GM18498 (cell line): ENCODE results near the gene RADIL.

Source experiments
- ATAC-seq: cut with Tn5 transposase; IDR thresholded peaks from one replicate; pipeline ENCODE4 v1.9.1; 2021; ENCODE audit warnings: mild to moderate bottlenecking, moderate library complexity; ENCODE audit not compliant: unreplicated experiment

Gene RADIL

DNA sequence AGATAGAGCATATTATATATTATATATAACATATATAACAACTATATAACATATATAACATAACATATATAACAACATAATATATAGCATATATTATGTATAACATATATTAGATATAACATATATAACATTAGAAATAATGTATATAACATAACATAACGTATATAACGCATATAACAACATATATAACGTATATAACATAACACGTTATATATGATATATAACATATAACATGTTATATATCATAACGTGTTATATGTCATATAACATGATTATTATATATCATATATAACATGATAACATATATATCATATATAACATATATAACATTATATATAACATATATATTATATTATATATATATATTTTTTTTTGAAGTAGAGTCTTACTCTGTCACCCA, 104.4 kb downstream of the RADIL start:
- no peak for ATAC-seq

DNA sequence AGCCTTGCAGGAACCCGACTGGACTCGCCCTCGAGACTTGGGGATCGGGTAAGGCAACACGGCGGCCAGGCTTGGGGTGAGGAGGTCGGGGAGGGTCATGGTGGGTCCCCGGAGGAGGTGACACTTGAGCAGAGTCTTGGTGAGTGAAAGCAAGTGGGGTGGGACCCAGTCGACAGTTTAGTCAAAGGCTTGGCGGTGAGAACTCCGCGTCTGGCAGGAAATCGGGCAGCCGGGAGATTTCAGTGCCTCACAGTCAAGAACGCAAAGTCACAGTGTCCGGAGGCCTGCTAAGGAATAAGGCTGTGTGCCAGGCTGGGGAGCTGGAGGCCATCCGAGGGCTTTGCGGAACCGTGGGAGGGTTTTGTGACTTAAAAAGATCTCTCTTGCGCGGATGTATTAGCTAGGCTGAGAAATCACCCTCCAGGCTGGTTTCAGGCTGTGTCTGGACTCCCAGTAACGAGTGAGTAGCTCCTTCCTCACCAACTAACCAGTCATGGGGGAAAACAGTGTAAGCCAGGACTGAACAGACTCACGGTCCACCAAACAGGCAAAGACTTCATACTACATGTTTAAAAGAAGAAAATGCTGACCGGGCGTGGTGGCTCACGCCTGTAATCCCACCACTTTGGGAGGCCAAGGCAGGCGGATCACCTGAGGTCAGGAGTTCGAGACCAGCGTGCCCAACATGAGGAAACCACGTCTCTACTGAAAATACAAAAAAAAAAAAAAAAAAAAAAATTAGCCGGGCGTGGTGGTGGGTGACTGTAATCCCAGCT, 107.5 kb downstream of the RADIL start:
- ATAC-seq, result no peak

DNA sequence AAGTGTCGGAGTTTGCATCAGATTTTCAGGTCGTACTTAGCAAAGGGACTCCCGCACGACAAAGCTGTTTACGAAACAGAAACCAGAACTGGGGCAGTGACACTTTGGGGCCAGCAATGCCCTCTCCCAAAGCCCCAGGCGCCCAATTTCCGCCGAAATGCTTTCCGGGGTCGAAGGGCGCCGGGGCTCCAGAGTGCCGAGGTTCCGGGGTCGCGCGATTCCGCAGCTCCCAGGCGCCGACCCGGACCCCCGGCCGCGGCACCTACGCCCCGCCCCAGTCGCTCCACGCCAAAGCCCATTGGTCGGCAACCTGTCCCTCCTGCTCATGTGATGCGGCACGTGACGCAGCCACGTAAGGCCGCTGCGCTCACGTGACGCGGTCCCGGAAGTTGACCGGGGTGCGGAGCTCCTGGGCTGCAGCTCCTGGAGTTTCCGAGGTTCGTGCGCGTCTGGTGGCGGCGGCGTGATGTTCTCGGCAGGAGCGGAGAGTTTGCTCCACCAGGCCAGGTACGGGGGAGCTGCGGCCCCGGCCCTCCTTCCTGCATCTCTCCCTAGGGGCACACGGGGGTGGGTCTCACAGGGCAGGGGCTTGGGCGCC, 108.2 kb downstream of the RADIL start, which contains the start of gene AP5Z1:
Gene AP5Z1, plus strand, starts transcription at position 374 of the 598 bp plus-strand sequence. Its CDS starts 93 bp downstream, at position 467.
- peak; percentile 91 for ATAC-seq

DNA sequence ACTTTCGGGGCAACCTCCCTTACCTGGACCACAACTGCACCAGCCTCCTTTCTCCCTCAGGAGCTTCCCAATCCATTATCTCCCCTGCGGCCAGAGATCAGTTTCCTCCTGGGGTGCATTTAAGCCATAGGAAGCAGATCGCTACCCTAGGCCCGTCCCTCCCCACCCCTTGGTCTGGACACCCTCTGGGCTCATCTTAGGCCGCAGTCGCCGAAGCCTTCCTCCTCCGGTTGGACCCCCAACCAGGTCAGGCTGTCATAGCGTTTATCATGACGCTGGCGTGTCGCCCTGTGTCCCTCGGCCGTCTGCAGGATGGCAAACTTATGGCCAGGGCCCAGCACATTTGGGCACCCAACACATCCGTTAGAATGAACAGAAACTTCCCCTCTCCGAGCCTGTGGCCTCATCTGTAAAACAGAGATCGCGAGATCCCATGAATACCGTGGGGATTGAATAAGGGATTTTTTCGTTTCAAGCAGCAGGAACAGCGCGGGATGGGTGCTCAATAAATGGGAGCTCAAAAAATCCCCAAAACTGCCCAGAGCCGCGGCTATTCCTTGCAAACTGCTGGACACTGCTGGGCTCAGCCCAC, 108.8 kb downstream of the RADIL start:
- ATAC-seq, result peak; percentile 33

DNA sequence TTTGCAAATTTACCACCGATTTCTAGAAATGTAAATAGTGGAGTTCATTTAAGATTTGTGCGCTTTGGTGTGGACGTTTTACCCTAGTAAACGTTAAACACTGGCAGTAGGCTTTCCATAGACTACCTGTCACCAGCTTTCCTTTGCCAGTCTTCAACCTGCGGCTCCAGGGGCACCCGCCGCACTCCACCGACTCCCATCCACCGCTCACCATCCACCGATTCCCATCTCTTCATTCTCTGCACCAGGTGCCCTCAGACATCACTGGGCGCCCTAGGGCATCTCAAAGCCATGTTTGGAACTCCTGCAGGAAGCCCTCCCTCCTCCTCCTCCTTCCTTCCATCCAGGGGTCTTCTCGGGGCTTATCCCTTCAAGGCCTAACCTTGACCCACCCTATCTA, 109.5 kb downstream of the RADIL start:
- ATAC-seq, result no peak

DNA sequence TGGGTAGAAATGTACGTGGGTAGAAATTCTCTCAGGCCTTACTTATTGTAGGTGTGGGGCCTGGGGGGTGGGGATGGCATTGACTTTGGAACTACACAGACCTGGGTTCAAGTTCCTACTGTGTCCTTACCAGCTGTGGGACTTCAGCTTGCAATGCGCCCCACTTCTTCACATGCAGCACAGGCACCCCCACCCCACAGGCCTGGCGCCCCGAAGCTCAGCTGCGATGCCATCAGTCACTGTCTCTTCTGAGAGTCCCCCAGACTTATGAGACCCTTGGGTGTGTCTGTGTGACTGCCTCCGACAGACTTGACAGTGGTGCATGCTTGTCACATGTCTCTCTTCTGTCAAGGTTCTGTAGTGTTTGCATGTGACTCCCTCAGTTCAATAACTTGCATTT, 111.2 kb downstream of the RADIL start:
- ATAC-seq, result no peak

DNA sequence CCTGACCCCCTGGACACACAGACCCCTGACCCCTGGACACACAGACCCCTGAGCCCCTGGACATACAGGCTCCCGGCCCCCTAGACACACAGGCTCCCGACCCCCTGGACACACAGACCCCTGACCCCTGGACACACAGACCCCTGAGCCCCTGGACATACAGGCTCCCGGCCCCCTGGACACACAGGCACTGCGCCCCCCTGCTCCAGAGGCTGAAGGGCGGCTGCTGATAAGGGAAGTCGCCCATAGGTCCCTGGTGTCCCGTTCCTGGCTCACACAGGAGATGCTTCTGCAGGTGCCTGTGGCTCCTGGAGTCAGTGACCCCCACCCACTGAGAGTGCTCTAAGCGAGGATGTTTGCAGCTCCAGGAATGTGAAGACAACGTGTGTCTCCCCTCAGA, 111.8 kb downstream of the RADIL start:
- ATAC-seq, result no peak

DNA sequence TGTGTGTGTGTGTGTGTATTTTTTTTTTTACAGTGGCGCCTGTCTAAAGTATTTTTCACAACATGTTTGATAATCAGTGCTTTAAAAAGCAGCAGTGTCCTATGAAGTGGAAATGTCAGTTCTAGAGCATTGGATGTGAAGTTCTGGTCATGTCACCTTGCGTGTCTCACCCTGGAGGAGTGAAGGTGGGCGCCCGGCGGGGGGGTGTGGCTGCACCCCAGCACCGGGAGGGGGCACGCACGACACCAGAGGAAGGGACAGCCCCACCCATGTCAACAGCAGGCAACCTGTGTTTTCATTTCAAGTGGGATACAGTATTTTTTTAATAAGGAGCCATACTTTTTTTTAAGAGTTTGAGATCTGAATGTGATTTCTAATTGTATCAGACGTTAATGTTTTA, 112.6 kb downstream of the RADIL start:
- no peak for ATAC-seq

DNA sequence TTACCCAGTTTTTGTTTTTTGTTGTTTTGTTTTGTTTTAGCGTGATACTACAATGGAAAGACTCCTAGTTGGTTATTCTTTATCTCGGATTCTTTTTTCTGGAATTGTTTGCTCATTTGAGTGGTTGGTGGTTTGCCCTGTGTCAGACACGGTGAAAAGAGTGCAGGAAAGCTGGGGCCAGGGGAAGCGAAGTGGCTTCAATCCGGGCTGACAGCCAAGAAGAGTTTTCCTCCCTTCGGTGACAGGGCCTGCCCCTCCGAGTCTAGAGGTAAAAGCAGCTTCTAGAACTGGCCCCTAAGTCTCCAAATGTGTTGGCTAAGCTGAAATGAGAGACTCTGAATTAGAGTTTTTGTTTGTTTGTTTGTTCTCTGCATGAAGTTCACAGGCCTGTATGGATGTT, 113.8 kb downstream of the RADIL start:
- ATAC-seq, result no peak

DNA sequence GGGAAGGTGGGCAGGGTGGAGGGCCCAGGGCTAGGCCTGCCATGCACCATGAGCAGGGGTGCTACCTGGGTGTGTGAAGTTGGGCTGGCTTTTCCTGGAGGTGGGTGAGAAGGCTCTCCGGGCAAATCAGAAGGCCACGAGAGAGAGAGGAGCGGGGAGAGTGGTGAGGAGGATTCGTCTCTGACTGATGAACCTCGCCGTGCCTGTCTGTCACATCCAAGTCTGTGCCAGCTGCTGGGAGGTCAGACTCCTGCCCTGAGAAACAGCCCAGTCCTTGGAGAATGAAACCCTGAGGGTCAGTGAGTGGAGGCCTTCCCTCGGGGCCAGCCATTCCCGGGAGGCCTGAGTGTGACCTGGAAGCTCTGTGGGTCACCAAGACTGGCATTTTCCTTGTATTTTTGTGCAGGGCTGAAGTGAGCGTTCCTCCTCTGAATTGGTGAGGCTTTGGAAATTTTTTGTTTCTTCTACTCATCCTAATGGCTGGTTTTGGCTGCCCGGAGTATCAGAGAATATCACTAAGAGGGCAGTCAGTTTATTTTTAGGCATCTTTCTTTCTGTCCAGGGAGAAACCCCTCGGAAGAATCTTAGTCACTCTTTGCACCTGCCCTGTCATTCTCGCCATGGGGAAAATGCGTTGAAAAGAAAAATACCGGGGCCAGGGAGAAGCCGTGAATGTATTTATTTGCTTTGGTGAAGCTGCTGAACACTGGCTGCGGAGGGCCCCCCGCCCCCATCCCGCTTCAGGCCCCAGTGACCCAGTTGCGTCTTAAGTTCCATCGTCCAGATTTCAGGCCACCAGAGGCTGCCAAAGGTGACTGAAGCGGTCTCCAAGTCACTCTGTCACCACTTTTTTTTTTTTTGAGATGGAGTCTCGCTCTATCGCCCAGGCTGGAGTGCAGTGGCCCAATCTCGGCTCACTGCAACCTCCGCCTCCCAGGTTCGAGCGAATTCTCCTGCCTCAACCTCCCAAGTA, 114.6 kb downstream of the RADIL start:
- no peak for ATAC-seq

DNA sequence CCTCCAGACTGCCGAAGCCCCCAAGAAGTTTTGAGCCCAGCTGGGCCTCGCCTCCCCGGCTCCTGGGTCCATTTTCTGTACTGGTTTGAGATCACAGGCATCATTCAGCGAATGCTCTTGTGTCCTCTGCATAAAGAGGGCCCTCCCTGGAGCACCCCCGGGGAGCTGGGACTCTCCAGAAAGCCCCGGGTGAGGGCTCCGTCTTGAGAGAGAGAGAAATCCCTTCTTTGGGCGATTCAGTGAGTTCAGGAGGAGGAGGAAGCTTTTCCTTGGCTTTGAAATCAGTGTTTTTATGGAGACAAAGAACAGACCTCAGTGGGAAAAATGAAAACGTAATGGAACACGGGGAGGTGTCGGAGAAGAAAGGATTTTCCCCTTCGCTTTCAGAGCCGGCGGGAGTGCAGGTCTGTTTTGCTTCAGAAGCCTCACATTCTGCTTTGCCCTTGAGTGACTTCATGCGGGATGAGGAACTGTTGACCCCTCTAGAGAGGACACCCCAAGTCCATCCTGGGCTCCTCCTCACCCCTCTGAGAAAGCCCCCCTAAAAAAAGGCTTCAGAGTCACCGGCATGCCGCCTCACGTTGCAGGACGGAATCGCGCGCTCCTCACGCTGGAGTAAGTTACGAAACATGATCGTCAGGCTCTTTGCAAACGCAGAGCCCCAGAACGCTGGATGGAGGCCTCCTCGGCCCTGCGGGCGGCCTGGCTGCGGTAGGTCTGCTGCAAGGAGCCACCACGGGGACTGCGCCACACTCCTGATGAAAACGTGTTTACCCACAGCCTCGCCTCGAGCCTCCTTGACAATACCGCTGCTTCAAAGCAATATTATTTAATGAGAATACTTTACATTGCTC, 116.6 kb downstream of the RADIL start:
- no peak for ATAC-seq

DNA sequence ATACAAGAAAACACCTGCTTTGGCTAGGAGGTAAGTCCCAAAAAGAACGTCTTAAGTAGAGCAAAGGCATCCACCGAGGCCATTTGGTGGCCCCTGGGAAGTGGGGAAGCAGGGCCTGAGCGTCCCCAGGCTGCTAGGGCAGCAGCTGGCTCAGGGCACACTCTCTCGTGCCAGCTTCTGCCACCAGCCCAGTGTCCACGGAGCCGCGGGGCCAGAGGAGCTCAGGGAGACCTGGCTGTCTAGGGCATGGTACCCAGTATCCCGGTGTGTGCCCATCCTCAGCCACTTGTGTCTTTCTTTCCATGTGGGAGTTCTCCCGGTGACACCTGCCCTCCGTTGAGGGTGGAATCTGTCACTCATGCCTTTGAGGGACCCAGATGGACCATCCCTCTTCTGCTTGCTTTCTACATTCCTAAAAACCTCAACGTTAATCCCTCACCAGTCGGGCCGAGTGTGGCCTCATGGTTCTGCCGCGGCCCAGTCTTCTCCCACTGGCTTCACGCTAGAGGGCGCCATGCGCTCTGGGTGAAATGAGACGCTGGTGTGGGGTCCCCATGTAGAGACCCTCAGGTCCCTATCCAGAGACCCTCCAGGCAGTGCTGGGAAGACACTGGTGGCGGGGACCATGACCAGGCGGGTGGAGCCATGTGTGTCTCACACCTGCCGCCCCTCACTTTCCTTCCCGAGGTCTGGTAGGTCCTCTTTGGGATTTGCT, 117.6 kb downstream of the RADIL start:
- ATAC-seq, result no peak

DNA sequence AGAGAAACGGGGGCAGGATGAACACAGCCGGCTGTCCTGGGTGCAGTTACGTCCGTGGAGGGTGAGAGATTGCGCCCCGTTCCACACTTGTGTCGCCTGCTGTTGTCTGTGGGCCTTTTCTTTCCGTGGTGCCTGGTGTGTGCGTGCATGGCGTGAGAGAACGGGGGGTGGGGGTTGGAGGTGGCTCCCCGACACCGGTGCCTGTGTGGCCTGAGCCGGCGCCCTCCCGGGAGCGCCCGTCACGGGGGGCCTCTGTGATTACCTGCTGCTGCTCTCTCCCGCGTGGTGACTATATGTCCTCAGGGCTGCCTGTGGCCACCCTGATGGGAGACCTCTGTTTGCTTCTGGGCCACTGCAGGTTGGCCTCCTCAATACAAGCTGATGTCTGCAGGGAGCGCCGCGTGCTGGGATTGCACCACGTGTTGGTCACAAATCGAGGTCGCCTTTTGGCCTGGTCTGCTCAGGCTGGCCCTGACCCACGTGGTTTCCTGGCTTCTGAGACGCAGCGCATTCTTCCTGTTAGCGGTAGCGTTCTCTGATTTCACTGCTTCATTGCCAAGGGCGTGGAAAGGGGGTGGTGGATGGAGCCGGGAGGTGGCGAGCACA, 119.0 kb downstream of the RADIL start:
- no peak for ATAC-seq

DNA sequence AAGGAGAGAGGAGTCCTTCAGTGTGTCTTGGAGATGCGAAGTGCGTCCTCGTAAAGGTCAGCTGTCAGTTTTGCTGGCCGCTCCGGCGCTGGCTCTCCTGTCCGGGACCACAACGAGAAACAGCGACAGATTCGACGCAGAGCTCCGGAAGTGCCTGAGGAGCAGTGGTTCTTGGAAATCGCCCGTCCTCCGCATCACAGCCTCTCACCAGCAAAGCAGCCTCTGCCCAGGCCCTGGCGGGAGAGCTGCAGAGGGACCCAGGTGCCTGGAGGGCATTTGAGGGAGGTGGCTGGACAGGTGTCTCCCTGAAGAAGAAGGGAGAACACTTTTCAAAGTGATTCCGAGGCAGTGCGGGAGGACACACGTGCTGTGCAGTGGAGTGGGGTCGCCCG, 119.7 kb downstream of the RADIL start:
- ATAC-seq, result no peak

DNA sequence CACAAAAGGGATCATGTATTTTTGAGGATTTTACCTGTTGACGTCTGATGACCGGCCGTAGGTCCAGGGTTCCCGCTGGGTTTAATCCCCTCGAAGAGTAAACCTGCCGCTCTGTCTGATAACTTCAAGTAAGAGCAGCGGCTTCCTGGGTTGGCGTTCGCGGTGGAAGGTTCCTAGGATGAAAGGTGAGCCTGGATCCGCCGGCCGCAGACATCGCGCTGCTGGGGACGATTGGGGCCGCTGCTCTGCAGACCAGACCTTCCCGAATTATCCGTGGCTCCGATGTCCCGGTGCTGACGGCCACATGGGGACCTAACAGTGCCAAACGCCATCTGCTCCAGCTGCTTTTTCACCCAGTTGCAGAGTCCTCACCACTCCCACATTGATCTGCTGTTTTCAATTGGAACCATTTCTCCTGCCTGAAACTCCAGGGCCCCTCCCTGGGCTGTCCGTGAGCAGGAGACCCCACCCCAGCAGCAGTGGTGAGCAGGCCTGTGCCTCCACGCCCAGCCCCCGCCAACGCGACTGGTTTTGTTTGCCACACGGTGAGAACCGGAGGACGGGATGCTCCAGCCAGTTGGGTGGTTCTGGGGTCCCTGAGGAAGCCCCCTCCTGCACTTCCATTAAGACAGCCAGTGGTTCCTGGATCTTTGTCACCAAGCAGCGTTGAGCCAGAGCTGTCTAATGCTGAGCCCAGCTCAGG, 120.3 kb downstream of the RADIL start:
- ATAC-seq, result no peak

DNA sequence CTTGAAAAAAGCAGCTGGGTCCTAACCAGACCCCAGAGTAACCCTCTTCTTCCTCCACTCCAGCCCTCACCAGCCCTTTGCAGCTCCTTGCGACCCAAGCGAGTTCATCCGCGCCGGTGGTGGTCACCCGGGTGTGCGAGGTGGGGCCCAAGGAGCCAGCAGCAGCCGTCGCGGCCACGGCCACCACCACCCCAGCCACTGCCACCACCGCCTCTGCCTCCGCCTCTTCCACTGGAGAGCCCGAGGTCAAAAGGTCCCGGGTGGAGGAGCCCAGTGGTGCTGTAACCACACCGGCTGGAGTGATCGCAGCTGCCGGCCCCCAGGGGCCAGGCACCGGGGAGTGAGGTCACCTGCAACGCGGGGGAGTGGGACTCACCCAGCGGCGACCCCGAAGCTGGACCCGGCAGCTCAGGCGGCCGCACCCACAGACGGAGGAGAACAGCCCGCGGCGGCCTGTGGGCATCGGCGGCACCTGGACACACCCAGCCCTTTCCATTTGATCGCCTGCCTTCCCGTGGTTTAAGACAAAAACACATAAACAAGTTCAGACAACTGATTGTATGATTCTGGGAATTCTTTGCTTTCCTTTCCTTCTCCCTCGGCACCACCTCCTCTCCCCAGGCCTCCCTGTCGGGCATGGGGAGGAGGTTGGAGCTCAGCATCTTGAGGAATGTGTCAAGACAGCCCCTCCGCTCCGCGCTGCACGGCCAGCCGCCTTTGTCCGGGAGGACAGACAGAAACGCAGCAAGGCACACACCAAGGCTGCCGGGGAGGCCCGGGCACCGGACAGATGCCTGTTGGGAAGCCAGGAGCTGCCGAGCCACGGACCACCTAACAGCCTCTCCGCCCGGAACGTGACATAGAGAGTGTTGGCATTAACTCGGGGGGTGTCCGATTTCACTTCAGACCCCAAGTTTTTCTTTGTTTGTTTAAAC, 121.1 kb downstream of the RADIL start:
- no peak for ATAC-seq

DNA sequence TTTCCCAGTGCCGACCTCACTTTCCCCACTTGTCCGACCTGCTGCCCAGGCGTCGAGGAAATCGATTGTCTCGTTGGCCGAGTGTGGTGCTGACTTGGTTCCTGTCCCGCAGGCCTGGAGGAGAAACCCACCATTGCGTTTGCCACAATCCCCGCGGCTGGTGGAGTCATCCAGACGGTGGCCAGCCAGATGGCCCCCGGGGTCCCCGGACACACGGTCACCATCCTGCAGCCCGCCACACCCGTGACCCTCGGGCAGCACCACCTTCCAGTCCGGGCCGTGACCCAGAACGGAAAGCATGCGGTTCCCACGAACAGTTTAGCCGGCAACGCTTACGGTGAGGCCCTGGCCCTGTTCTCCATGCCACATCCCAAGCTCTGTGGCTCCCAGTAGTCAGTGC, 122.6 kb downstream of the RADIL start:
- no peak for ATAC-seq
